Body of pancreas (tissue), 4 donors: Measurements from ENCODE around the gene ZNF584. TPM values are rescaled to one million over a fixed set of nuclear protein-coding genes. Genes with fewer than 3 reads are reported as not detected.

Experiments used
- ATAC-seq: fragments of 150-250 bp; one replicate; pipeline ENCODE4 v1.9.1; 2016
- DNase-seq, 4 donors: peaks; one replicate each; pipeline ENCODE4 v3.0.0-alpha.2; 2019
- H3K27ac ChIP-seq, 4 donors: fragments of 200-600 bp; sonication (generic); 1 replicate in 3 of 4; 2 replicates in 1 of 4; pipeline versions ENCODE4 v1.5.1 to v1.6.1; 2016 to 2019; ENCODE audit warnings: mild to moderate bottlenecking in 1 of 4, mixed read lengths in 1 of 4, moderate library complexity in 1 of 4
- H3K27me3 ChIP-seq, 2 donors: fragments of 200-600 bp; sonication (generic); one replicate each; pipeline ENCODE4 v1.6.0; 2016; ENCODE audit warnings: mild to moderate bottlenecking in 1 of 2
- H3K36me3 ChIP-seq, 2 donors: fragments of 200-600 bp; sonication (generic); replicated peaks in 1 of 2; 2 replicates each; pipeline ENCODE4 v1.5.1; 2016; ENCODE audit warnings: low read depth in 2 of 2; ENCODE audit not compliant: insufficient read depth in 1 of 2
- H3K4me1 ChIP-seq: fragments of 200-600 bp; sonication (generic); one replicate; pipeline ENCODE4 v1.6.0; 2016
- H3K4me3 ChIP-seq, 2 donors: fragments of 200-600 bp; sonication (generic); 1 replicate in 1 of 2; 2 replicates in 1 of 2; pipeline ENCODE4 v1.5.1; 2016 to 2019
- H3K9me3 ChIP-seq, 3 donors: fragments of 200-600 bp; sonication (generic); 1 replicate in 2 of 3; 2 replicates in 1 of 3; pipeline ENCODE4 v1.5.1; 2016
- CTCF ChIP-seq, 7 experiments: fragments of 450-650 bp in 4 of 7; fragments of 200-600 bp in 3 of 7; sonication (generic) in 3 of 7; IDR thresholded peaks; one replicate each; pipeline ENCODE4 v1.5.1; 2016 to 2019; ENCODE audit warnings: antibody characterized with exemption in 7 of 7
- POLR2A ChIP-seq, 3 donors: fragments of 450-650 bp; IDR thresholded peaks; one replicate each; pipeline ENCODE4 v1.6.1; 2016; ENCODE audit warnings: antibody characterized with exemption in 3 of 3, mild to moderate bottlenecking in 2 of 3
- WGBS, 2 donors: methylation state at CpG; one replicate each; pipeline ENCODE4 v1.1.5; 2017; 5-methylcytosine and 5-hydroxymethylcytosine counted together
- intact Hi-C: fragments of 100-400 bp; cut with DNase I; formaldehyde crosslinking; loops from one replicate; pipeline ENCODE4 v1.15.1; 2023
- total RNA-seq, 2 donors: library from RNA; depleted of rRNA; stranded (reverse); fragments of >200 nt; gene quantifications; one replicate each; pipeline ENCODE4 v1.1.0, GENCODE V29; 2016

Gene ZNF584
- total RNA-seq, 2 donors from 2014 or later, result 4.9 to 11.5 TPM

DNA sequence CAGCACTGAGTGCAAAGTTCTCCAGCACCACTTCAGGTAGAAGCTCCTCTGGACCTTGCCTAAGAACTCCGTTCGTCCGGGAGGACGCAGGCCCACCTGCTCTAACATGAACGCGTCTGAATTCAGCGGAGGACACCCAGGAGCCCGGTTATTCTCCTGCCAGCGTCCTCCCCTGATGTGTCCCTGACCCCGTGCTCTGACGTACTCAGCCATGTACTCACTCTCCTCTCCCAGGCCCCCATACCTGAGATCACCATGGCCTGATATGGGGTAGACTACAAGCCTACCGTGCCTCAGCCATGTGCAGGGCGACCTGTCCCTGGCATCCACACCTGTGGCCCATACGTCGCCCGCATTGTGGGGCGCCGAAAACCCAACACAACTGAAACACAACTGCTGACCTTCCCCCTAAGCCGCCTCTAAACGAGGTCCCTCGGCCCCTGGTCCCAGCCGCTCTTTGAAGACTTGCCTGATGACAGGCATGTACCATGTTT, 744 bp upstream of the ZNF584 start:
- no peak for TF ChIP-seq CTCF (IDR thresholded peaks at IDR 0.05)
- no peak for TF ChIP-seq POLR2A (IDR thresholded peaks at IDR 0.05)

GRCh38 chr19:58409010-58409790, 751 bp downstream of the ZNF584 start:
- no peaks in the 10 kb centered on the region for H3K9me3 ChIP-seq
- peaks cover 24% of the 10 kb centered on the region for H3K4me1 ChIP-seq
- ATAC-seq (no peak), DNase-seq (peak in 1 of 4 donors; percentile 18)
- peak overlapping the region; percentile 76 to 96 for H3K4me3 ChIP-seq
- no peaks in the 10 kb centered on the region for H3K36me3 ChIP-seq
- WGBS, 2 donors, result 3 to 18% methylated on average over 1 to 32 of the region's 34 CpGs
- TF ChIP-seq POLR2A (IDR thresholded peaks at IDR 0.05) (no peak), CTCF (IDR thresholded peaks at IDR 0.05) (no peak)
- H3K27me3 ChIP-seq, result no peaks in the 10 kb centered on the region
- peak overlapping the region; percentile 65 to 84 (median 80) for H3K27ac ChIP-seq
- intact Hi-C loops, result no loop called here

More for the DNA sequence above, 744 bp upstream of the ZNF584 start:
- ATAC-seq (peak; percentile 15), DNase-seq (no peak)
- Histone ChIP-seq H3K36me3 (no peaks in the 10 kb centered on the region), H3K4me1 (peaks cover 24% of the 10 kb centered on the region), H3K9me3 (no peaks in the 10 kb centered on the region), H3K4me3 (peak overlapping the region; percentile 76 to 96), H3K27ac (peak overlapping the region; percentile 65 to 84 (median 80)), H3K27me3 (no peaks in the 10 kb centered on the region)
- intact Hi-C loops, result no loop called here
- 6 to 12% methylated on average over 12 to 22 of the region's 22 CpGs for WGBS, 2 donors

DNA sequence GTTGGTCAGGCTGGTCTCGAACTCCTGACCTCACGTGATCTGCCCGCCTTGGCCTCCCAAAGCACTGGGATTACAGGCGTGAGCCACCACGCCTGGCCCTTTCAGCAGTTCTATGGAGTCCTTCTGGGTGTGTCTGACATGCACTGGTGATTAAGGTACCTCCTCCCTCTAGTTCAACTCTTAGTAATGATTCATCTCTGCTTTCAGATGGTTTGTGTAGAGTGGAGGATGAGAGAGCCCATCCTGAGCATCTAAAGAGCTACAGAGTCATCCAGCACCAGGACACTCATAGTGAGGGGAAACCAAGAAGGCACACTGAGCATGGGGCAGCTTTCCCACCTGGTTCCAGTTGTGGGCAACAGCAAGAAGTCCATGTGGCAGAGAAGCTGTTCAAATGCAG, 8.2 kb downstream of the ZNF584 start:
- no peak for ATAC-seq
- Histone ChIP-seq H3K4me1 (no peaks in the 10 kb centered on the region), H3K36me3 (peaks cover 9 to 14% of the 10 kb centered on the region in 2 donors), H3K4me3 (no peak overlapping the region), H3K27ac (no peak overlapping the region), H3K9me3 (peaks cover 0 to 3% (median 0%) of the 10 kb centered on the region in 3 donors), H3K27me3 (no peaks in the 10 kb centered on the region)
- TF ChIP-seq POLR2A (IDR thresholded peaks at IDR 0.05) (no peak), CTCF (IDR thresholded peaks at IDR 0.05) (no peak)
- no peak for DNase-seq
- 93 to 97% methylated on average over 5 of the region's 5 CpGs for WGBS, 2 donors
- intact Hi-C loops, result no loop called here

GRCh38 chr19:58417071-58417470, 8.6 kb downstream of the ZNF584 start:
- 95 to 97% methylated on average over 6 to 7 of the region's 7 CpGs for WGBS, 2 donors
- Histone ChIP-seq H3K4me1 (no peaks in the 10 kb centered on the region), H3K4me3 (no peak overlapping the region), H3K27me3 (no peaks in the 10 kb centered on the region), H3K9me3 (peaks cover 0 to 3% (median 0%) of the 10 kb centered on the region in 3 donors), H3K27ac (no peak overlapping the region), H3K36me3 (peaks cover 9 to 14% of the 10 kb centered on the region in 2 donors)
- DNase-seq, result no peak
- TF ChIP-seq CTCF (IDR thresholded peaks at IDR 0.05), result no peak
- no peak for TF ChIP-seq POLR2A (IDR thresholded peaks at IDR 0.05)
- ATAC-seq, result no peak
- intact Hi-C loops, result no loop called here
